H4 (cell line): ENCODE data around the gene PROCA1. TPM values are rescaled to one million over a fixed set of nuclear protein-coding genes. Genes with fewer than 3 reads are reported as not detected.

ENCODE experiments used
- DNase-seq: peaks from one replicate; pipeline ENCODE4 v3.0.0-alpha.2; 2015; ENCODE audit warnings: low spot score
- total RNA-seq: library from RNA; depleted of rRNA; stranded (reverse); fragments of >200 nt; shearing (Covaris generic); gene quantifications from 2 replicates; pipeline ENCODE4 v1.2.3, GENCODE V29; 2014

Gene PROCA1
- total RNA-seq, 1 experiment from 2014 or later, result not detected

DNA sequence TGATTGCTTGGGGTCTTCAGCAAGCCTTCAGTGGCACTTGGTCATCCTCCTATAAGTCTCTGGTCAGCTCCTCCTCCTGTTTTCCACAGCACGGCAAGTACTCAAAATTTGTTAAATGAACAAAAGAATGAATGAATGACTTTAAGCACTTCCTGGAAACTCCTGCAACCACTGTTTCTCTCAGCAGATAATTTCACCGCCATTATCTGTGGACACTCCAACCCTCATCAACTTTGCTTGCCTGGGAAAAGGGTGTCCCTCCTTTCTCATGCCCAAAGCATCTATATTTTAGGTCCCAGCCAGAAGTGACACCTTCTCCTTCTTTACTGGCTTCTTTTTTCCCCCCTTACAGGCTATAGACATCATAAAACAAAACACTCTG, 4.4 kb downstream of the PROCA1 start:
- DNase-seq, result no peak

- no peak for DNase-seq
These were observed 5.0 kb downstream of the PROCA1 start for GRCh38 chr17:28706471-28707338.

DNA sequence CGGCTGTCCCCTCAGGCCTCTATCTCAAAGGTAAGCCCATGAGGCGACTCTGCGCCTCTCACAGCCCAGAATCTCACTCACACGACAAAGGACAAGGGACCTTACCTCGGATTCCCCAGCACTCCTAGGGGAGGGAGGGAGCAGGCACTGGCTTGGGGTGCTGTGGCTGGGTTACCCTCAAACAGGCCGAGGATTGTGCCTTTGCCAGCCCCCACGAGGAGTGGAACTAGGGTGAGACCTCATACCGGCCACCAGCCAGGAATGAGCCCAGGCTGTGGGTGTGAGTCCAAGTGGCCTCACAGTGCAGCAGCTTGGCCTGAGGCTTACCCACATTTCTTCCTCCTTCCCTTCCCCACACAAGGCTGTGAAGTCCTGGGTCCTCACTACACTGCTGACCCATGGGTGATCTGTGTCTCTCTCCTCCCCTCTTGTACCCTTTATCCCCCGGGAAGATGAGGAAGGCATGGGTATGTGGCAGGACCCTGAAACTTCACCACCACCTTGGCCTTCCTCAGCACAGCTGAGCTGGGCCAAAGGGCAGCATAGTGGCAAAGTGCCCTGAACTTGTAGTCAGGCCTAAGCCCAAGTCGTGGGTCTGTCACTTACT, 5.9 kb downstream of the PROCA1 start:
- no peak for DNase-seq

DNA sequence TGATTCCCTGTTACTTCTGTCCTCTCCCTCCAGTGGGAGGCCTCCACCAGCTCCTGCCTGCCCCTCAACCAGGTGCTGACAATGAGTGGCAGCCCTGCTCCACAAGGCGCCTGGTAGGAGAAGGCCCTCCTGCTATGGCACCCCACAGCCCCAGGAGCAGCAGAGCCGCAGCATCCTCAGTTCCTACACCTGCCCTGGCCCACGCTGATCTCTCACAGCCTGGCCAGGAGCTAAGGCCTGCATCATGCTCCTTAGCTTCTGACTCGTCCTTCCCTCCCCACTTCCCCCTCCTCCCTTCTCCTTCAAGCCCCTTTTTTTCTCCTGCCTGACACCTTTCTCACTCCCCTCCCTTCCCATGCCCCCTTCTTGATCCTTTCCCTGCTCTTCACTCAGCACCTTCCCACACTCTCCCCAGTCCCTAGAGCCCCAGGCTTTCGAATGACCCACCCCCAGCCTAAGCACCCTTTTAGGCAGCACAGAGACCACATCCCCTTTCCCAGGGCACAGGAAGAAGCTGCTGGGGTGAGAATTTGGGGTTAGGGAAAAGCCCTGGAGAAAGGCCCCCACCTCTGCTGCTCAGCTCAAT, 6.5 kb downstream of the PROCA1 start:
- DNase-seq, result no peak

DNA sequence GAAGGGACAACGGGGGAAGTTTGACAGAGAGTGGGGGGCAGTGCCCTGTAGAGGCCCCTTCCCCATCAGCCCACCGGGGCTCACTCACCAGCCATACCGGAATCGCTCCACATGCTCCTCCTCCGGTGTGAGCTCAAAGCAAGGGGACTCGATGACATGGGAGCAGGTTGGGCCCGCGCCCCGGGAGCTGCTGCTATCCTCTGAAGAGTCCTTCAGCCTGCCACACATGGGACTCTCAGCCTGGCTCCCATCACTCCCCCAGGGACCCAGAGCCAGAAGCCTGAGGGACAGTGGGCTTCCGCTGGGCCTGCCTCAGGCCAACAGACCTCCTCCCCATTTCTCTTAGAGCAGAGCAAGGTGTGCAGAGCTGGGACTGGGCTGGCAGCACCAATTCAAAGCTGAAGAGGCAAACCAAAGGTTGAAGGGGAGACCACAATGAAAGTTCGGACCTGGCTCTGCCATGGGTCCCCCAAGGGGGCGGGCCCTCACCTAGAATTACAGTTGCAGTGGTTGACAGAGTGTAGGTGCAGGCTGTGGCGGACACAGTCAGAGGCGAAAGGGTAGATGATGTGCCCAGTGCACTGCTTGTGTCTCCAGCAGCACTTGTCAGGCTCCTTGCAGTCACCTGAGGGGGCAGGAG, 7.3 kb downstream of the PROCA1 start:
- no peak for DNase-seq

DNA sequence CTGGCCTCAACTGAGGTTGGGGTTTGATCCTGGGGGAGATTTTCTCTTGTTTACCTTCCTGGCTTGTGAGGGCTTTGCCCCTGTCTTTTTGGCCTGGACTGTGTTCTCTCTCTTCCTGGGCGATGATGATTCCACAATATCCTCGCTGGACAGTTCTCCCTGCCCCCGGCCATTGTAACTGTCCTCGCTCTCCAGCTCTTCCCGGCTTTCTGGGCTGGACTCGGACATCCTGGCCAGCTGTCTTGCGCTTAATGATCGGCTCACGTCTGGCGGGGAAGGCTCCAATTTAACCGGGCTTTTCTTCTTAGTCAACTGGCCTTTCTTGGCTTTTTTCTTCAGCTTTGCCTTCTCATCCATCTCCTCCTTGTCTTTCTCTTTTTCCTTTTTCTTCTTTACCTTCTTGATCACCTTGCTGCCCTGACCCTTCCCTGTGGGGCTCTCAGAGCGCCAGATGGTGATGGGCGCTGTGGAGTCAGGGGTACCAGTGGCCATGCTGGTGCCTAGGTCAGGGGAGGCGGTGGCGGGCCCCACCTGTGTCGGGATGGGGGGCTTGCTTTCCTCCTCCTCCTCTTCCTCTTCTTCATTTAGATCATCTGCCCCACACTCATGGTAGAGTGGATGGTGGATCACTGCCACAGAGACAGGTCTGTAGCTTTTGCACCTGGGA, 8.0 kb downstream of the PROCA1 start:
- DNase-seq, result no peak

DNA sequence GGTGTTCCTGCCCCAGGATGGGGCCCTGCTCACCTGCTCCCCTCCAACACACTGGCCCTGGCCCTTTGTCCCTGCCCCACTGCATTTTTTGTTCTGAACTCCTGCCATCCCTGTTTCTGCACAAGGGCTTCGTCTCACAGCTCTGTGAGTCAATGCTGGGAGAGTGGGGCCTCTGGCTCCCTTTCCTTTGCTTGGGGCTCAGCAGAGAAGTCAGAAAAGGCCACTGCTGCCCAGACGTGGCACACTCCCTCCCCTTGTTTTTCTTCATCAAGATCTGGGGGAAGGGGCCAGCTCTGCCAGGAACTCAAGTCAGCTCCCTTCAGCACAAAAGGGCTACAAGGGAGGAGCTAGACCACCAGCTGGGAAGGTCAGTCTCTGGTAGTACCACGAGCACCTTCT, 8.9 kb downstream of the PROCA1 start:
- DNase-seq, result no peak

DNA sequence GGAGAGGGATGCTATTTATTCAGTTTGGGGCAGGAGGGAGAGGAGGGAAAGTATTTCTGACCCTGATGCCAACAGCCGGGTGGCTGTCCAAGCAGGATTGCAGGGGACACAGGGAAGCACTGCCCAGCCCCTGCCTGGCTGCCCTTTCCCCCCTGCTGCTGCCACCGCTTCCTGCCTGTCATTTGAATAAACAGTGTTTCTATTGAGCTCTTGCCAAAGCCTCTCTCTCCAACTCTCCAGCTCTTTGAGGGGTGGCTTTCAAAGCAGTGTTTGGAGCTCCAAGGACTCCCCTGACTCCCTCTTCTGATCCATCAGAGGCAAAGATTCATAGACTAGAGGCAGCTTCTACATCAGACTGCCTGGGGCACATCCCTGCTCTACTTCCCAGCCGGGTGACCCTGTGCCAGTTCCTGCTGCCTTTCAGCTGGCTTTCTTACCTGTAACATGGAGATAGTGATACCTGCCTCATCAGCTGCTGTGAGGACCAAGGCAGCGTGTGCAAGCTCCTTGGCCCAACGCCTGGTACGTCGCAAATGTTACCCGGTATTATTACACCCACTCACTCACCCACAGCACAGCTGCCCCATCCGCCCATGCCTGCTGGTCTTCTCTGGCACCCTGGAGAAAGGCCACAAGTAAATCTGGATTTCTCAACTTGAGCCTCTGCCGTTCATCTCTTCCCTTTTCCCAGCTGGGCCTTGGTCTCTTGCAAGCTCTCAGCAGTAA, 9.5 kb downstream of the PROCA1 start:
- no peak for DNase-seq

GRCh38 chr17:28700830-28701492, 10.7 kb downstream of the PROCA1 start:
- DNase-seq, result no peak

- no peak for DNase-seq
These were observed 11.4 kb downstream of the PROCA1 start for GRCh38 chr17:28700278-28700677.

GRCh38 chr17:28698253-28698941, 13.3 kb downstream of the PROCA1 start:
- no peak for DNase-seq

- no peak for DNase-seq
These were observed 17.8 kb downstream of the PROCA1 start for GRCh38 chr17:28693869-28694268.

DNA sequence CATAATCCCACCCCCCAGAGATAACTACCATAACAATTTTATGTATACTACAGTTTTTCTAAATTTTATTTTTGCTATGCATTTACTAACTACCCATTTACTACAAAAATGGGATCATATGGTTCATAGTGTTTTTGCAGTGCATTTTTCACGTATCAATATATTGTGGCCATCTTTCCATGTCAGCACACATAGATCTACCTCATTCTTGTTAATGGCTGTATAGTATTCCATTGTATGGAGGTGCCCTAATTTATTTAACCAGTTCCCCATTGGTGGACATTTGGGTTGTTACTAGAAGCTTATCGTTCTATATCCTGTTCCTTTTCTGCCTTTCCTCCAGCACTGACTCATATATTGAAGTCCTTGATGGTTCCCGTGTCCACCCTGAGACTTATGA, 22.7 kb downstream of the PROCA1 start:
- no peak for DNase-seq

DNA sequence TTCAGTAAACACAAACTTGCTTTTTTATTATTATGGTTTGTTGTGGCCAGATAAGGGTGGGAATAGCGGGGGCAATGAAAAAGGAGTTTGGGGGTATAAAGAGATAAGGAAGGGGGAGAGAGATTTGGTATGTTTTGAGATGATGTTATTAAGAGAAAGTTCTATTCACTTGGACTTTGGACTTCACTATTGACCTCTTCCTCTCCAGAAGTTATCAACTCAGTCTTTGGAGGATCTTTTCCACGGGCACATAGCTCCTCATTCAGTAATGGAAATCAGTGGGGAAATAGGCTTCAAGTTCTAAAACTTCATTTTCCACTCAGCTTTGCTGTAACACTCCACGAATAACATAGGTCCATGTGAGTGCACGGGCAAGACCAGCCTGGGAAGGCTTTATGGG, 23.2 kb downstream of the PROCA1 start:
- DNase-seq, result no peak

DNA sequence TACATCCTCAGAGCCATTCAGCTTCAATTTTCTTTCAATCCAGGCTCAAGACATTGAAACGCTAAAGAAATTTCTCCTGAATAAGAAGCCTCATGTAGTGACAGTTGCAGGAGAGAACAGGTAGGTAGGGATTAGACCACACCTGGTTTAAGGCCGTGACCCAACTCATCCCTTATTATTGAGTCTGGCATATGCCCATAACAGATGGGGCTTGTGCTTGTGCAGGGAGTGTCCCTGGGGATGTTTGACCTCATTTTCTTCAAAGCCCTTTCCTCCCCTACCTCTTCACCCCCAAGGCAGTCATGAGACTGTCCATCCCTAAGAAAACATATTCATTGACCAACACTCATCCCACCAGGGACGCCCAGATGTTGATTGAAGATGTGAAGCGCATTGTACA, 25.4 kb downstream of the PROCA1 start:
- DNase-seq, result no peak

DNA sequence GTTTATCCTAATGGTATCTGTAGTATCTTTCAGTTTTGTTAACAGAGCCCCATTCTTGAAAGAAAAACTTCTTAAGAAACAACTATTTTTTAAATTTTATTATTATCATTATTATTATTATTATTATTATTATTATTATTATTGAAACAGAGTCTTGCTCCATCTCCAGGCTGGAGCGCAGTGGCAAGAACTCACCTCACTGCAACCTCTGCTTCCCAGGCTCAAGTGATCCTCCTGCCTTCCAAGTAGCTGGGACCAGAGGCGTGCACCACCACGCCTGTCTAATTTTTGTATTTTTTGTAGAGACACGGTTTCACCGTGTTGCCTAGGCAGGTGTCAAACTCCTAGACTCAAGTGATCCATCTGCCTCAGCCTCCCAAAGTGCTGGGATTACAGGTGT, 26.3 kb downstream of the PROCA1 start:
- DNase-seq, result no peak

- no peak for DNase-seq
These were observed 26.7 kb downstream of the PROCA1 start for GRCh38 chr17:28684963-28685362.

- DNase-seq, result no peak
These were observed 29.0 kb downstream of the PROCA1 start for GRCh38 chr17:28682655-28683054.

GRCh38 chr17:28675980-28676379, 35.7 kb downstream of the PROCA1 start:
- no peak for DNase-seq

DNA sequence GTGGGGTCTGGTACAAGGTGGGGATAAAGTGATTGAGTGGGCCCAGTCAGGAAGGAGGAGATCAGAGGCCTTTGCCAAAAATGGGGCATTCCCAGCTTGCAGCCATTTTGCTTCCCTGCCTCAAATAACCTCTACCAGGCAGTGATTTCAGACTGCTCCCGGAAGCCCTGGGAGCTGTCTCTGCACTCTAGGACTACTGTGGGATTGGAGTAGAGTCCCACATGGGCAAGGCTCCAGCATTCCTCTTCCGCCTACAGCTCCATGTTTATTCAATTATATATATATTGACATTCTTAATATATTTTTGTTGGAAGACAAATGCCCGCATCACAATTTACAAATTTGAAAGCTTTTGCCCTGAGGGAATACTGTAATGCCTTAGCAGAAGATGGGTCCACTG, 36.2 kb downstream of the PROCA1 start:
- DNase-seq, result no peak
